ENCODE results near the gene RPS15. TPM values are rescaled to one million over a fixed set of nuclear protein-coding genes. Genes with fewer than 3 reads are reported as not detected.

The RPS15 gene
- polyA plus RNA-seq, 1 of the 3 experiments (the other 2 are of a cell fraction) = 3,749 TPM

GRCh38 chr19:1418496-1418775, 19.8 kb upstream of the RPS15 start:
- Histone ChIP-seq H3K36me3 (replicated peaks in 1 of 2; ENCODE audit: control insufficient read depth in 1 of 2, insufficient read depth in 2 of 2, low read length in 1 of 2) (peaks cover 5 to 65% of the 10 kb centered on the region in 2 experiments), H3K9me3 (no peaks in the 10 kb centered on the region), H3K9ac (no peak overlapping the region), H3K4me2 (no peak overlapping the region), H3K27me3 (ENCODE audit: insufficient read depth) (no peaks in the 10 kb centered on the region), H3K9me2 (no peaks in the 10 kb centered on the region), H3K79me2 (ENCODE audit: insufficient read depth) (peaks cover 77% of the 10 kb centered on the region), H3K4me3 (ENCODE audit: low read depth in 2 of 2, low read length in 1 of 2) (no peak overlapping the region), H4K20me1 (ENCODE audit: insufficient read depth) (peaks cover 67% of the 10 kb centered on the region), H3F3A (replicated peaks; ENCODE audit: insufficient read depth) (no peaks in the 10 kb centered on the region), H2AFZ (ENCODE audit: low read depth) (no peak overlapping the region), H3K27ac (ENCODE audit: low read depth in 2 of 2, low read length in 1 of 2) (no peak overlapping the region), H3K4me1 (ENCODE audit: control insufficient read depth in 1 of 2, insufficient read depth in 2 of 2, low read depth in 1 of 2, low read length in 1 of 2) (peaks cover 0 to 8% of the 10 kb centered on the region in 2 experiments; a peak in 2 of 4 replicates)
- TF ChIP-seq GATA2 (CRISPR knock-in tag; IDR thresholded peaks at IDR 0.05) (no peak), RFX5 (IDR thresholded peaks at IDR 0.05; ENCODE audit: low read length) (no peak), EZH2phosphoT487 (IDR thresholded peaks at IDR 0.05; ENCODE audit: borderline replicate concordance, low read depth) (no peak), EP300 (IDR thresholded peaks at IDR 0.05; ENCODE audit: borderline replicate concordance in 1 of 2, low read depth in 1 of 2, low read length in 1 of 2) (no peak), TEAD4 (IDR thresholded peaks at IDR 0.05; ENCODE audit: borderline replicate concordance, insufficient read depth) (no peak), USF2 (IDR thresholded peaks at IDR 0.05; ENCODE audit: borderline replicate concordance, low read depth, low read length) (no peak), SMC3 (IDR thresholded peaks at IDR 0.05; ENCODE audit: low read depth, low read length) (no peak), JUND (IDR thresholded peaks at IDR 0.05) (no peak), SIN3A (IDR thresholded peaks at IDR 0.05; ENCODE audit: borderline replicate concordance, low read depth, low read length) (no peak)
- ChIA-PET CTCF (interaction anchor here (1.1 to 1.7 kb wide), 2 partner anchors 10 to 26 kb away, joined by 3 to 4 read pairs; no protein-coding TSS in a partner anchor), POLR2A (no interaction called here)
- DNase-seq = no peak
- 92% methylated on average over 13 of the region's 13 CpGs for WGBS (ENCODE audit: low lambda C conversion rate)

GRCh38 chr19:1418951-1419738, 19.1 kb upstream of the RPS15 start:
- H3F3A ChIP-seq (replicated peaks; ENCODE audit: insufficient read depth) = no peaks in the 10 kb centered on the region
- no peaks in the 10 kb centered on the region for H3K9me3 ChIP-seq
- H4K20me1 ChIP-seq (ENCODE audit: insufficient read depth) = peaks cover 59% of the 10 kb centered on the region
- ChIA-PET CTCF (interaction anchor here (1.0 to 1.7 kb wide), 3 partner anchors 11 to 25 kb away, joined by 3 to 4 read pairs (median 3); no protein-coding TSS in a partner anchor), POLR2A (no interaction called here)
- H3K27me3 ChIP-seq (ENCODE audit: insufficient read depth) = no peaks in the 10 kb centered on the region
- peaks cover 0 to 8% of the 10 kb centered on the region in 2 experiments; a peak in 2 of 4 replicates for H3K4me1 ChIP-seq (ENCODE audit: control insufficient read depth in 1 of 2, insufficient read depth in 2 of 2, low read depth in 1 of 2, low read length in 1 of 2)
- H3K4me3 ChIP-seq (ENCODE audit: low read depth in 2 of 2, low read length in 1 of 2) = no peak overlapping the region
- WGBS (ENCODE audit: low lambda C conversion rate) = 96% methylated on average over 13 of the region's 21 CpGs
- no peak overlapping the region for H3K27ac ChIP-seq (ENCODE audit: low read depth in 2 of 2, low read length in 1 of 2)
- peaks cover 70% of the 10 kb centered on the region for H3K79me2 ChIP-seq (ENCODE audit: insufficient read depth)
- TF ChIP-seq NFIC (IDR thresholded peaks at IDR 0.05; ENCODE audit: borderline replicate concordance) (no peak), MXI1 (IDR thresholded peaks at IDR 0.05; ENCODE audit: low read depth, low read length) (no peak), RXRA (IDR thresholded peaks at IDR 0.05; ENCODE audit: borderline replicate concordance, low read depth) (no peak), MEF2A (IDR thresholded peaks at IDR 0.05; ENCODE audit: borderline replicate concordance, low read depth) (no peak), RCOR1 (IDR thresholded peaks at IDR 0.05; ENCODE audit: low read length) (no peak), REST (IDR thresholded peaks at IDR 0.05; ENCODE audit: low read depth, low read length) (no peak), SIN3A (IDR thresholded peaks at IDR 0.05; ENCODE audit: borderline replicate concordance, low read depth, low read length) (no peak), EZH2phosphoT487 (IDR thresholded peaks at IDR 0.05; ENCODE audit: borderline replicate concordance, low read depth) (no peak), ELF1 (IDR thresholded peaks at IDR 0.05) (no peak), FOXM1 (IDR thresholded peaks at IDR 0.05; ENCODE audit: low read depth) (no peak), NRF1 (IDR thresholded peaks at IDR 0.05; ENCODE audit: low read depth, low read length) (no peak), EP300 (IDR thresholded peaks at IDR 0.05; ENCODE audit: borderline replicate concordance in 1 of 2, low read depth in 1 of 2, low read length in 1 of 2) (no peak), IRF3 (IDR thresholded peaks at IDR 0.05; ENCODE audit: low read depth, low read length) (no peak), YY1 (IDR thresholded peaks at IDR 0.05; ENCODE audit: low read depth) (no peak), GATA2 (CRISPR knock-in tag; IDR thresholded peaks at IDR 0.05) (no peak), TEAD4 (IDR thresholded peaks at IDR 0.05; ENCODE audit: borderline replicate concordance, insufficient read depth) (no peak), JUND (IDR thresholded peaks at IDR 0.05) (no peak), MAX (IDR thresholded peaks at IDR 0.05; ENCODE audit: low read depth) (no peak)
- no peak overlapping the region for H3K9ac ChIP-seq
- H3K9me2 ChIP-seq = no peaks in the 10 kb centered on the region
- no peak overlapping the region for H3K4me2 ChIP-seq
- H2AFZ ChIP-seq (ENCODE audit: low read depth) = no peak overlapping the region
- DNase-seq = no peak
- peaks cover 7 to 71% of the 10 kb centered on the region in 2 experiments for H3K36me3 ChIP-seq (replicated peaks in 1 of 2; ENCODE audit: control insufficient read depth in 1 of 2, insufficient read depth in 2 of 2, low read length in 1 of 2)

Data from SK-N-SH (cell line).